SU-DHL-6 (cell line): ENCODE data around the gene NR1I2.

ENCODE experiments used
- H2AFZ ChIP-seq: fragments of 200-600 bp; sonication (generic); 2 replicates; pipeline ENCODE4 v1.6.1; 2014; ENCODE audit warnings: low read depth, mild to moderate bottlenecking, moderate library complexity, mixed read lengths, antibody characterized with exemption, low read length; ENCODE audit not compliant: severe bottlenecking
- H3F3A ChIP-seq: fragments of 200-600 bp; shearing (Covaris generic); 2 replicates; pipeline ENCODE4 v1.6.0; 2016; ENCODE audit warnings: antibody characterized with exemption, mild to moderate bottlenecking; ENCODE audit not compliant: insufficient read depth
- H3K27ac ChIP-seq: fragments of 200-600 bp; sonication (generic); 2 replicates; pipeline ENCODE4 v1.5.1; 2016; ENCODE audit warnings: low read depth, mild to moderate bottlenecking, low read length, moderate library complexity, mixed read lengths
- H3K27me3 ChIP-seq: fragments of 200-600 bp; sonication (generic), shearing (Covaris generic); 2 replicates; pipeline ENCODE4 v1.6.0; 2014; ENCODE audit warnings: mild to moderate bottlenecking, low read length
- H3K36me3 ChIP-seq: fragments of 200-600 bp; sonication (generic); 2 replicates; pipeline ENCODE4 v1.6.1; 2014; ENCODE audit warnings: mild to moderate bottlenecking, low read length, mixed read lengths
- H3K4me2 ChIP-seq: fragments of 300-600, 200-600 bp; shearing (Covaris generic), sonication (generic); 2 replicates; pipeline ENCODE4 v1.6.0; 2014; ENCODE audit warnings: low read length, low read depth, mild to moderate bottlenecking; ENCODE audit not compliant: poor library complexity, severe bottlenecking
- H3K4me3 ChIP-seq: fragments of 200-600 bp; sonication (generic); 2 replicates; pipeline ENCODE4 v1.5.1; 2014; ENCODE audit warnings: antibody characterized with exemption, low read length, mild to moderate bottlenecking, mixed read lengths; ENCODE audit not compliant: insufficient read depth, poor library complexity, severe bottlenecking
- H3K79me2 ChIP-seq: fragments of 200-600 bp; sonication (generic); 2 replicates; pipeline ENCODE4 v1.6.1; 2014; ENCODE audit warnings: mild to moderate bottlenecking, low read length, moderate library complexity; ENCODE audit not compliant: insufficient read depth
- H3K9ac ChIP-seq: fragments of 200-600 bp; sonication (generic); 2 replicates; pipeline ENCODE4 v1.7.0; 2014; ENCODE audit warnings: mild to moderate bottlenecking, low read length
- H3K9me2 ChIP-seq: fragments of 200-600 bp; sonication (generic); replicated peaks from 2 replicates; pipeline ENCODE4 v1.6.1; 2014; ENCODE audit warnings: low read length; ENCODE audit not compliant: insufficient read depth
- H3K9me3 ChIP-seq: fragments of 200-600 bp; sonication (generic); 2 replicates; pipeline ENCODE4 v1.6.1; 2014; ENCODE audit warnings: low read length, mixed read lengths; ENCODE audit not compliant: insufficient read depth
- H4K20me1 ChIP-seq: fragments of 200-600 bp; sonication (generic); 2 replicates; pipeline ENCODE4 v1.6.1; 2014; ENCODE audit warnings: low read depth, mild to moderate bottlenecking, antibody characterized with exemption, low read length, moderate library complexity, mixed read lengths
- CTCF ChIP-seq: fragments of 200-600 bp; sonication (generic); IDR thresholded peaks from one replicate; pipeline ENCODE4 v1.5.1; 2017; ENCODE audit warnings: antibody characterized with exemption, mild to moderate bottlenecking, low read length, moderate library complexity; ENCODE audit not compliant: insufficient read depth, poor library complexity, severe bottlenecking
- EZH2phosphoT487 ChIP-seq: fragments of 200-600 bp; sonication (generic), shearing (Covaris generic); conservative IDR thresholded peaks from 2 replicates; pipeline ENCODE4 v1.6.1; 2018; ENCODE audit warnings: mild to moderate bottlenecking, antibody characterized with exemption, low read length, moderate library complexity, mixed read lengths

Gene NR1I2

GRCh38 chr3:119834754-119835370, 53.0 kb downstream of the NR1I2 start:
- H3K27me3 ChIP-seq: no peaks in the 10 kb centered on the region
- H3K9me3 ChIP-seq: no peaks in the 10 kb centered on the region
- TF ChIP-seq CTCF (no peak), EZH2phosphoT487 (no peak)
- H3K9ac ChIP-seq: no peak overlapping the region
- no peak overlapping the region for H3K4me2 ChIP-seq
- no peaks in the 10 kb centered on the region for H3K79me2 ChIP-seq
- H3K9me2 ChIP-seq: no peaks in the 10 kb centered on the region
- no peak overlapping the region for H2AFZ ChIP-seq
- H3K36me3 ChIP-seq: 0 out of 2 replicates have a peak, but pooled peaks cover 8% of the 10 kb centered on the region
- H3K4me3 ChIP-seq: no peak overlapping the region
- H3K27ac ChIP-seq: no peak overlapping the region
- H4K20me1 ChIP-seq: no peaks in the 10 kb centered on the region
- no peaks in the 10 kb centered on the region for H3F3A ChIP-seq

- no peak overlapping the region for H3K4me2 ChIP-seq
- no peak overlapping the region for H3K27ac ChIP-seq
These were observed 53.7 kb downstream of the NR1I2 start for GRCh38 chr3:119835556-119835955.

GRCh38 chr3:119841808-119842471, 60.0 kb downstream of the NR1I2 start:
- no peak overlapping the region for H3K4me3 ChIP-seq
- H3K9me2 ChIP-seq: no peaks in the 10 kb centered on the region
- no peaks in the 10 kb centered on the region for H3K27me3 ChIP-seq
- no peaks in the 10 kb centered on the region for H3F3A ChIP-seq
- no peak overlapping the region for H3K9ac ChIP-seq
- H3K4me2 ChIP-seq: no peak overlapping the region
- no peaks in the 10 kb centered on the region for H4K20me1 ChIP-seq
- H3K79me2 ChIP-seq: no peaks in the 10 kb centered on the region
- no peak overlapping the region for H2AFZ ChIP-seq
- H3K27ac ChIP-seq: no peak overlapping the region
- TF ChIP-seq EZH2phosphoT487 (no peak), CTCF (no peak)
- H3K9me3 ChIP-seq: no peaks in the 10 kb centered on the region
- H3K36me3 ChIP-seq: peaks cover 15% of the 10 kb centered on the region; the same call in 1 of the 2 replicates

More at GRCh38 chr3:119835556-119835955, 53.7 kb downstream of the NR1I2 start:
- no peaks in the 10 kb centered on the region for H3K27me3 ChIP-seq
- no peaks in the 10 kb centered on the region for H3K79me2 ChIP-seq
- H3K4me3 ChIP-seq: no peak overlapping the region
- no peaks in the 10 kb centered on the region for H3K9me2 ChIP-seq
- no peaks in the 10 kb centered on the region for H3F3A ChIP-seq
- no peaks in the 10 kb centered on the region for H3K9me3 ChIP-seq
- H2AFZ ChIP-seq: no peak overlapping the region
- no peak for TF ChIP-seq EZH2phosphoT487
- TF ChIP-seq CTCF: no peak
- 0 out of 2 replicates have a peak, but pooled peaks cover 8% of the 10 kb centered on the region for H3K36me3 ChIP-seq
- no peaks in the 10 kb centered on the region for H4K20me1 ChIP-seq
- no peak overlapping the region for H3K9ac ChIP-seq
